ENCODE results near the gene ANKRD44.

DNA sequence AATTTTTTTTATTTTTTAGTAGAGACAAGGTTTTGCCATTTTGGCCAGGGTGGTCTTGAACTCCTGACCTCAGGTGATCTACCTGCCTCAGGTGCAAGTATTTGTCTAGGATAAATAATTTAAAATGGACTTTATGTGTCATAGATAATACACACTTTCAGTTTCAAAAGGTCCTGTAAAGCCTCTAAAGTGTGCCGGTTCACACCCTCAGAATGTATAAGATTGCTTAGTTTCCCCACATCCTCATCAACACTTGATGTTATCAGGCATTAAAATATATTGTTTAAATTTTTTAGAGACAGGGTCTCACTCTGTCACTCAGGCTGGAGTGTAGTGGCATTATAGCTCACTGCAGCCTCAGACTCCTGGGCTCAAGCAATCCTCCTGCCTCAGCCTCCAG is 170.5 kb downstream of the ANKRD44 start:
- no peak for TF ChIP-seq GATA3 (IDR thresholded peaks at IDR 0.05; ENCODE audit: low read depth, low read length)
- TF ChIP-seq GATA2 (IDR thresholded peaks at IDR 0.05; ENCODE audit: low read depth, low read length) = no peak
